Suppressor macrophage treated with lipopolysaccharide for 4 hours (primary cell): Measurements from ENCODE around the gene OR10P1.

Experiments
- DNase-seq: peaks from one replicate; pipeline ENCODE4 v3.0.0-alpha.2; 2020

Gene OR10P1

DNA sequence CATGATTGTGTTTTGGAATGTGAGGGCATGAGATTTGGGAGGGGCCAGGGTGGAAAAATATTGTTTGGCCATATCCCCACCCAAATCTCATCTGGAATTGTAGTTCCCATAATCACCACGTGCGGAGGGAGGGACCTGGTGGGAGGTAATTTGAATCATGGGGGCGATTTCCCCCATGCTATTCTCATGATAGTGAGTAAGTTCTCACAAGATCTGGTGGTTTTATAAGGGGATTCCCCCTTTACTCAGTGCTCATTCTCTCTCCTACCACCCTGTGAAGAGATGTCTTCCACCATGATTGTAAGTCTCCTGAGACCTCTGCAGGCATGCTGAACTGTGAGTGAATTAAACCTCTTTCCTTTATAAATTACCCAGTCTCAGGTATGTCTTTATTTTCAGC, 15.7 kb downstream of the OR10P1 start:
- DNase-seq = no peak

DNA sequence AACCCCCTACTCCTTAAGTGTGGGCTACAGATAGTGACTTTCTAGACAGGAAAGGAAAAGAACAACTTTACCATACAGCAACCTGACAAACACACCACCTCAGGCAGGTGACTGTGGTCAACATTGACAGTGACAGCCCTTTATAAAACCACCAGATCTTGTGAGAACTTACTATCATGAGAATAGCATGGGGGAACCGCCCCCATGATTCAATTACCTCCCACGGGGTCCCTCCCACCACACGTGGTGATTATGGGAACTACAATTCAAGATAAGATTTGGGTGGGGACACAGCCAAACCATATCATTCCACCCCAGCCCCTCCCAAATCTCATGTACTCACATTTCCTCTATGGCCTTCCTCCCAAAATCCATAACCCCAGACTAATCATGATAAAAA, 16.3 kb downstream of the OR10P1 start:
- no peak for DNase-seq

- DNase-seq = no peak
Observed at GRCh38 chr12:55654511-55655214, 18.0 kb downstream of the OR10P1 start.

DNA sequence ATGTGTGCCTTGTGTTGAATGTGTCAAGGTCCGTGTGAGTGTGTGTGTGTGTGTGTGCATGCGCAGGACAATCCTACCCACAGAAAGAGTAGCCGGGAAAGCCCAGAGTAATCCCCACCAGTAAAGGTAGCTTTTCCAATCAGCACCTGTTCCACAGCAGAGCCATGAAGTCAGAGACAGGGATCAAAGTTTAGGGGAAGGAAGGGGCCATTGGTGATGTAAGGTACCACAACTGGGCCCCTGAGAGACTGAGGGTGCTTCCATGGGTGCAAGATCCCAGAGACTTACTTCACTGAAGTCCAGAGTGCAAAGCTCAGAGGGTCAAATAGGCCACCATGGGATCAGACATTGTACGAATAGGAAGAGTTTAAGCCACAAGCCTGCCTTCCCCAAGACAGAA, 20.5 kb downstream of the OR10P1 start:
- no peak for DNase-seq

GRCh38 chr12:55658212-55658611, 21.5 kb downstream of the OR10P1 start:
- no peak for DNase-seq

- no peak for DNase-seq
Observed at GRCh38 chr12:55658635-55659391, 22.1 kb downstream of the OR10P1 start.

DNA sequence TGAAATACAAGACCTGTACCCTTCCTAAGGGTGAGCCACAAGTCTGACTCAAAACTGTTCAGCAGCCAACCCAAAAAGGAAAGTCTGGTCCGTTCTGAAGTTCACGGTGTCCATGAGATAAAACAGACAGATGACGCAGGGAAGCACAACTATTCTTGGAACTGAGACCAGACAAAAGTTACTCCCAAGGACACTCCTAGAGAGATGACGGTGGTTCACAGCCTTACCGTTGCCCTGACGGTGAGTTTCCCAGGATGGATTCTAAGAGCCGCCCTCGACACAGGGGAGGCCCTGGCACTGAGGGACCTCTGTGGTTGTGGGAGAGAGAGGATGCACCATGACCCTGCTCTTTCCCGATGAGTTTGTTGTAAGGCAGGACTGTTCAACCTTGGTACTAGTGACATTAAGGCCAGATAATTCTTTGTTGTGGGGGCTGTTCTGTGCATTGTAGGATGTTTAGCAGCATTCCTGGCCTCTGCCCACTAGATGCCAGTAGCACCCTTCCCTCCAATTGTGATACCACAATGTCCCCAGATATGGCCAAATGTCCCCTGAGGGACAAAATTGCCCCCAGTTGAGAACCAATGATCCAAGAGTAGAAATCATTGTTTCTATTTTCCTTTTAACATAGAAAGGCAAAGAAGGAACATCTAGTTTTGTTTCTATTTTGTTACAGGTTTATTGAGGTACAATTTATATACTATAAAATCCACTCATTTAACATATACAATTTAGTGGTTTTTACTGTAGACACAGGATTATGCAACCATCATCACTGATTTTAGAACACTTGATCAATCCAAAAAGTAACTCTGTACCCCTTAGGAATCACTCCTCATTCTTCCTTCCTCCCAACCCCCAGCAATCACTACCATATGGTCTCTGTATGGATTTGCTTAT, 23.0 kb downstream of the OR10P1 start:
- DNase-seq = peak; percentile 62

- no peak for DNase-seq
Observed at GRCh38 chr12:55663391-55663790, 26.7 kb downstream of the OR10P1 start.

DNA sequence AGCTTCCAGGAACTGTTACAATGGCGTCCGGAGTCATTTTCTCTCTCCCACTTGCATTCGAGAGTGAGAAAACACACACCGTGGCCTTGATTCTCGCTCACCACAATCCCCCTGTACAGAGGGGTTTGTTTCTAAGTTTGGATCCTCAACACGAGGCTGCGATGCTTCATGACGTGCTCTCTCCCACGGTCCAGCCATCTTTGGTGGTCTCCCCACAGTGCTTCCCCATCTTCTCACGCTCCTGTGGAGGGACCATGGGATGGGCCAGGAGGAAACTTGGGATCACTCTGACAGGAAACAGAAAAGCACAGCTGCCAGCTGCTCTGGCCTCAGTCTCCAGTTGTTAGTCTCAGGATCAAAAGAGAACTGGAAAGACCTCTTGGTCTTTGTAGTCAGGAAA, 28.1 kb downstream of the OR10P1 start:
- DNase-seq = no peak

DNA sequence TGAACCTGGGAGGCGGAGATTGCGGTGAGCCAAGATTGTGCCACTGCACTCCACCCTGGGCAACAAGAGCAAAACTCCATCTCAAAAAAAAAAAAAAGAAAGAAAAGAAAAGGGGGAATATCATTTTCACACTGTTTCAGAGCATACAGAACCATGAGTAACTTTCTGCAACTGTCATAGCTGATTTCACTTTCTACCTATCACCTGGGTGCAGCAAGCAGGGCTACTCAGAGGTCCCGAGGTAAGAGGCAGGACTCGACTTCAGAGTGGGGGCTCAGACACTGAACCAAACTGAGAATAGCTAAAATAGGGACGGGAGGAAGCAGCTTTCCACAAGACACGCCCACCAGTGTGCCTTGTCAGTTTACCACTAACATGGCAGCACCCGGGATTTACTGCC, 29.8 kb downstream of the OR10P1 start:
- no peak for DNase-seq

- DNase-seq = no peak
Observed at GRCh38 chr12:55670276-55670675, 33.6 kb downstream of the OR10P1 start.

GRCh38 chr12:55671746-55672145, 35.1 kb downstream of the OR10P1 start:
- DNase-seq = no peak

GRCh38 chr12:55673638-55674037, 36.9 kb downstream of the OR10P1 start:
- peak; percentile 72 for DNase-seq

GRCh38 chr12:55675666-55676065, 39.0 kb downstream of the OR10P1 start:
- peak; percentile 79 for DNase-seq

DNA sequence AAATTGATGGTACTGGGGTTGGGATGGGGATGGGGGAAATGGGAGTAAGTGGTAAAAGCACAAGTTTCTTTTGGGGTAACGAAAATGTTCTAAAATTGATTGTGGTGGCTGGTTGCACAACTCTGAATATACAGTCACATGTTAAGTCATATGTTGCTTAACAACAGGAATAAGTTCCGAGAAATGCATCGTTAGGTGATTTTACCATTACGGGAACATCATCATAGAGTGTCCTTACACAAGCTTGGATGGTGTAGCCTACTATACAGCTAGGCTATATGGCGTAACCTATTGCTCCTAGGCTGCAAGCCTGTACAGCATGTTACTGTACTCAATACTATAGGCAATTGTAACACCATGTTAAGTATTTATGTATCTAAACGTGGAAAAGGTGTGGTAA, 40.0 kb downstream of the OR10P1 start:
- DNase-seq = peak; percentile 90

DNA sequence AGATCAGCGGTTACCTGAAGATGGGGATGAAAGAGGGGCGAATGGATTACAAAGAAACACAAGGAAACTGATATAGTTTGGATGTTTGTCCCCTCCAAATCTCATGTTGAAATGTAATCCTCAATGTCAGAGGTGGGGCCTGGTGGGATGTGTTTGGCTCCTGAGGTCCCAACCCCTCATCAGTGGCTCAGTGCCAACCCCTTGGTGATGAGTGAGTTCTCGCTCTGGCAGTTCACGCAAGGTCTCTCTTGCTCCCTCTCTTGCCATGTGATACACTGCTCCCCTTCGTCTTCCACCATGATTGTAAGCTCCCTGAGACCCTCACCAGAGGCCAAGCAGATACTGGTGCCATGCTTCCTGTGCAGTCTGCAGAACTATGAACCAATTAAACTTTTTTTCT, 43.0 kb downstream of the OR10P1 start:
- no peak for DNase-seq

GRCh38 chr12:55681142-55682077, 44.7 kb downstream of the OR10P1 start:
- peak; percentile 41 for DNase-seq

DNA sequence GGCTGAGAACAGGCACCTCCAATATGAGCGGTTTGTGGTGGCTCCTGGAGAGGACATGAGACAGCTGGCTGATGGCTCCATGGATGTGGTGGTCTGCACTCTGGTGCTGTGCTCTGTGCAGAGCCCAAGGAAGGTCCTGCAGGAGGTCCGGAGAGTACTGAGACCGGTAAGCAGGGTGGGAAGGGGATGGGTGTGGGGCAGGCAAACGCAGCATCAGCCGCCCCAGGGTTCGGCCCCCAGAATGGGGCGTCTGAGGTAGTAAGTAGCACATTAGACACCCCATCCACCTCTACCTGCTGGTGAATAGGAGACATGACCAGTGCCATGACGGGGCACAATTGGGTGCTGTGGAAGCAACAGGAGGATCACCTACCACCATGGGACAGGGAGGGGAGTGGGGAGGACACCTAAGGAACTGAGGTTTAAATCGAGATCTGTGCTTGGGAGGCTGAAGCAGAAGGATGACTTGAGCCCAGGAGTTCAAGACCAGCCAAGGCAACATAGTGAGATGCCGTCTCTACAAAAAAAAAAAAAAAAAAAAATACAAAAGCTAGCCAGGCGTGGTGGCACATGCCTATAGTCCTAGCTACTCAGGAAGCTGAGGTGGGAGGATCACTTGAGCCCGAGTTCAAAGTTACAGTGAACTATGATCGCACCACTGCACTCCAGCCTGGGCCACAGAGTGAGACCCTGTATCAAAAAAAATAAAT, 45.5 kb downstream of the OR10P1 start:
- DNase-seq = no peak

- no peak for DNase-seq
Observed at GRCh38 chr12:55683676-55684075, 47.0 kb downstream of the OR10P1 start.

DNA sequence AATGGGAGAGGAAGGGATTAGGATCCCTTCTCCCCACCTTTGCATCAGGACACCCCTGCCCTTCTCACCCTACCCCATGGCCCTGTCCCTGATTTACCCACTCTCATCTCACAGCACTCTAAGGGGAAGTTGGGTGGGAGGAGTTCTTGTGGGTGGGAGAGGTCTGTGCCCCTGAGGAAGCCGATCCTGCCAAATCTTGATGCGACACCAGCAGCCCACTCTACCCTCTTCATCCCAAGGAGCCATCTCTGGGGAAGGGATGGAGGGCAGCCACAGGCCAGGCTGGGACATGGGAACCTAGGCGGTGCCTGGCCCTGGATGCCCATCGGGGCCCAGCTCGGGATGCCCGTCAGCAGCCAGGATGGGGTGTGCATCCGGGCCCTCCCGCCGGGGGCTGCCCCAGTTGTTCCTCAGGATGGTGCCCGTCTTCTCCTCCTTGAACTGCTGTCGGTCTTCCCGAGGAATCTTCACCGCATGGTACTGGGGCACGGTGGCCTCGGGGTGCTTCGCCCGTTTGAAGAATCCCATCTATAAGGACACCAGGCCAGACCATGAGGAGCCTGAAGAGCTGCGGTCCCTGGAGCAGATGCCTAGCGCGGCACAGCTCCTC, 48.2 kb downstream of the OR10P1 start:
- DNase-seq = no peak

- DNase-seq = no peak
Observed at GRCh38 chr12:55685671-55686070, 49.0 kb downstream of the OR10P1 start.
